Stimulated activated CD4-positive, alpha-beta T cell treated with anti-CD3 and anti-CD28 coated beads, Interleukin-12 subunit alpha, Interleukin-12 subunit beta, amount 100 ng/mL, for 4 hours (primary cell): ENCODE data around the gene SIGLEC6.
A peak's percentile ranks its signal among the peaks of the same experiment; 100 is the strongest.

Source experiments
- DNase-seq: peaks from one replicate; pipeline ENCODE4 v3.0.0-alpha.2; 2020

SIGLEC6 gene

DNA sequence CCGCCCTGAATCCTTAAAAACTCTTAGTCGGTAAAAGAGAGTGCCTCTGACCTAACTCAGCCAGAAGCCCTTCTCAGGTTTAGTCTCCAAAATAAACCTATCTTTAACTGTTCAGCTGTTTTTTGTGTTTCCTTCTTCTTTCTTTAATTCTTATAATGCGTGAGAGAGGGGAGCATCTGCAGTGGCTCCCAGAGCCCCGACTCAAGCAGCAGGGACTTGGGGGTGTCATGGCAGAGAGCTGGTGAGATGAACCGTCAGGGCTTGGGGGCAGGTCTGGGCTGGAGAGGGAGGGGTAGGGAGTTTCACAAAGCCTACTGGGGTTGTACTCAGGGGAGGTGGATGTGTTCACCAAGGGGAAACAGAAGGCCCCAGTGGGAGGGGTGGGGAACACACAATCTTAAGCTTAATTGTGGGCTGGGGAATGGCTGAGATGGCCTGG, 16.8 kb upstream of the SIGLEC6 start:
- DNase-seq = no peak

DNA sequence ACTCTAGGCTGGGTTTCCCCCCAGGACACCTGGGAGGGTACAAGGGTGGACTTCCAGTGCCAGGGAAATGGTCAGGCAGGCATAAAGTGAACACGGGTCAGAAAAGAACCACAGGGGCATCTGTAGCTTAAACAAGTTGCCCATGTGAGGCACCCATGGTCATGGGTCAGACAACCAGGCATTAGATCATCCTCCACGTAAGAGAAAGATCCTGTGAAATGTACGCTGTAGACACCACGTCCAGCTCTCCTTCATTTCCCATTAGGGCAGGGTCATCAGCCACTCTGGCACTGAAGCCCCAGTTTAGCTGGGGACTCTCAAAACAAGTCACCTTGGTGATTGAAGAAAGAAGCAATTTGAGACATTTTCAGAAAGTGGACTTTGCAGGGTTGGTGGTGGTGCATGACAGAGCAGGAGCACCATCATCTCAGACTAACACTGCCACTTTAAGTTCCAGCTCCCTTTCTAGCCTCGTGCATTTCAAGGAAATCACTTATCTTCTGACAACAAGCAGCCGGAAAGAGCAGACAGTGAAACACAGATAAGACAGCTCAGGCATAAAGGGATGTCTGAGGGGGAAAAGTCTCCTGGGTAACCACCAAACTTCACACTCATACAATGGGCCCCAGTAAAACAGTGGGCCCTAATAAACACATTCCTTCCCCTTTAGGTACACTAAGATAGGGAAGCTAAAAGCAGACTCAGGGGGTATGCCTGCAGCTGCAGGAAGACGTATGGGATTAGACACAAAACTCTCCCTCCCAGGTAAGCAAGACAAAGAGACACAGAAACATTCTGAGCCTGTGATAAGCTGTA, 16.1 kb upstream of the SIGLEC6 start:
- no peak for DNase-seq

DNA sequence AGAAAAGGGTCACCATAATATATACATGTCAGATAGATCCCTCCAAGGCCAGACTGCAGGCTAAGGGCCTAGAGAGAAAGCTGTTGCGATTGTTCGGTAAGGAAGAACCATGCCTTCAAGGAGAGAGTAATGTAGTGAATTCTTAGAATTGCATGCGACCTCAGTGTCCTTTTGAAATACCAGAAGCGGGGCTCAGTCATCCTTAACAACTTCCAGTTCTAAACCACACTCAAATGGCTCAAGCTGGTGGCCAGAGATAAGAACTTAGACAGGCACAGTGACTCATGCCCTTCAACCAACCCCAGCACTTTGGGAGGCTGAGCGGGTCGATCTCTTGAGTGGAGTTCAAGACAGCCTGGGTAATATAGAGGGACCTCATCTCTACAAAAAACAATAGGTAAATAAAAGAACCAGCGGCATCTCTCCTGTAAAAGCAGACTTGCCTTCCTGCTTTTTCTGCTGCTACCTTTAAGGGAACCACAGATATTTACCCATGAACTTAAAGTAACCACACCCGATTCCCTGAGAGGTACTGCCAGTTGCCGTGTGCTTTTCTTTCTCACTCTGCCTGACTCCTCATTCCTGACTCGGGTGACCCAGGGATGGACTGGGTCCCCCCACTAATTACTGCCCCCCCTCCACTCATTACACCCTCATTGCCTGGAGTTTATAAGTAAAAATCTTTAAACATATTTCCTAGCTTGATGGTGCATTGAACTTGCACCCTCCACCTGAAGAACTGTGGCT, 15.4 kb upstream of the SIGLEC6 start:
- DNase-seq = no peak

DNA sequence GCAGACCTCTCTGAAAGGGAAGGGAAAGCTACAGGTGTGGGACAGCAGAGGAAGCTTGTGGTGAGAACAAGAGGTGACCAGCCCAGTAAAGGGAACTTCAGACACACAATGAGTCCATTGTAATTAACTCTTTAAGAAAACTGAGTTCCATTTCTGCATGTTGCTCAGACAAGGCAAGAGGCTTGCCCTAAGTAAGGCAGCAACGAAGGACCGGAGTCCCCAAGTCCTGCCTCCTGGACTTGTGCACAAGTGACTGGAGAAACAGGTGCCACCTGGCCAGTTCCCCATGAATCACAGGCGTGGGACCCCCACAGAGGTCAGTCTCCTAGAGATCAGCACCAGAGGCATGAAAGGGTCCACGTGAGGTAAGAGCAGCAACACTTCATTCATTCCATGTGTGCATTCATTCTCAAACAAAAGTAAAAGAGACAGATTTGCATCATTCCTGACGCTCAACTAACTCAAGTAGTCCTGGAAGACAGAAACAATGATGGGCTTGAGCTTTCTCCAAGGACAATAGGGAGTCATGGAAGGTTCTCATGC, 14.7 kb upstream of the SIGLEC6 start:
- no peak for DNase-seq

DNA sequence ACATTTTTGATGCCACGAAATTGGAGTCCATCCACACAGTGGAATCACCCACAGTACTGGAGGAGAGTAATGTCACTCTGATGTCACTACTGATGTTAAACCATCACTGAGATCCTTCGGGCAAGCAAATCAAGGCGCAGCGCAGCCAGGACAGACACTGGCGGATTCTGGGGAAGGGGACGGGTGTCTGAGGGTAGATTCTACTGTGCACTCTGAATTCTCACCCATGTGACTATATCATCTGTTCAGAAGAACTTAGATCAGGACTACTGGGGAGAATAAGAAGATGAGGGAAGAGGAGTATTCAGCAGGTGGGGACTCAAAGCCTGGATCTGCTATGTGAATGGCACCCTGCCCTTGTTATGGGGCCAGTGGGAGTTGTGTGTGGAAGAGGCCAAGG, 12.6 kb upstream of the SIGLEC6 start:
- no peak for DNase-seq

DNA sequence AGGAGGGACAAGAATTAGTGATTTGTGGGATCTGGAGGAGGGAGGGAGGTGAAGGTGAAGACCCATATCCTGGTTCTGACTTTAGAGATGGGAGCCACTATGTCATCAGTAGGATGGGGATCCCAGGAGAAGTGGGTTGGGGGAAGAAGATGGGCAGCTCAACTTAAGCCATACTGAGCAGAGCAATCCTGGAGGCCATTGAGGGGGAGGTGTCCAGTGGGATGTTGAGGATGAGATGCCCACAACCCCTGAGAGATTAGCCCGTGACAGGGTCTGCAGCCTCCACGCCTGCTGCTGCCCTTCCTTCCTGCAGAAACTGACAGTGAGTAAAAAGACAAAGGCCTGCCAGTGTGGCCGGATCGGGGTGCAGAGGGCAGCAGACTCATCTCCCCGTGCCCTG, 11.2 kb upstream of the SIGLEC6 start:
- DNase-seq = no peak

DNA sequence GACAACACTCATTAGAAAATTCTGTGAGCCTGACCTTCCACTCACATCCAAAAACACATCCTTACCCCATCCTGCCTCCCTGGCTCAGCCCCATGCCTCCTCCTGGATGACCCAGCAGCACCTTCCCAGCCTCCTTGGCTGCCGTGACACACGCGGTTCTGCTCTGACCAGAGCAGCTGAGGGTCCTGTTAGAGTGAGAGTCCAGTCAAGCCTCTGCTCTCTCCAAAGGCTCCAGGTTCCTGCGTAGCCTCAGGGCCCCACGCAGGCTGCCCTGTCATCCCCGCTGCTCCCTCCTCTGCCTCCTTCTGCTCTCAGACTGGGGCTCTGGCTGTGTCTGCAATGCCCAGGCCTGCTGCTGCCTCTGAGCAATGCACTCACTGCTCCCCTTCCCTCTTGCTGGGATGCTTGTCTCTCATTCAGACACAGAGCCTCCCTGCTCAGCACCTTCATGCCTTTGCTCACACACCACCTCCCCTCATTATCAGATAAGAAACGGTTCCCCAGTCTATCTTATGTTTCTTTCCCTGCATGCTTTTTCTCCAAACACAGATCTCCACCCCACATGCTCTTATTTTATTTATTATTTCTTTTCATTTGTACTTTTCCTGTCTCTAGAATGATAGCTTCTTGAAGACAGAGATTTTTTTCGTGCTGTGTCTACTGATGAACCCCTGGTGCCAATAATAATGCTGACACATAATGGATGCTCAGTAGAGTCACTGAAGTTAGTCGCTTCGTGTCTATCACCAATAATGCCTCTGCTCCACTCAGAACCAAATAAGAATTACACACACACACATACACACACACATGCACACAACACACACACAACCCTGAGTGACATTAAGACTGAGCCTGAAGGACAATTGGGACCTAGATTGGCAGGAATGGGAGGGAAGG, 10.2 kb upstream of the SIGLEC6 start:
- DNase-seq = no peak

DNA sequence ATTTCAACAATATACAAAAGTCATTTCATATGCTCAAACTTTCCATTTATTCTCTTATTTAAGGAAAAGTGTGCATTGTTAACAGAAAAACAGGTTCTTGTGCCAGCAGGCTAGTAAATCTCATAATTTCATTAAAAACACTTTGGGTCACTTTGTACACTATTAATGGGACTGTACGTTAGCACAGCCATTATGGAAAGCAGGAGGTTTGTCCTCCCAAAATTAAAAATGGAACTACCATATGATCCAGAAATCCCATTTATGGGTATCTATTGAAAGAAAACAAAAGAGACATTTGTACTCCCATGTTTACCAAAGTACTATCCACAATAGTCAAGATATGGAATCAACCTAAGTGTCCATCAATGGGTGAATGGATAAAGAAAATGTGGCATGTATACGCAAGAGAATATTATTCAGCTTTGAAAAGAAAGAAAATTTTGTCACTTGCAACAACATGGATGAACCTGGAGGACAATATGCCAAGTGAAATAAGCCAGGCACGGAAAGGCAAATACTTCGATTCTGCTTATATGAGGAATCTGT, 8.4 kb upstream of the SIGLEC6 start:
- no peak for DNase-seq

DNA sequence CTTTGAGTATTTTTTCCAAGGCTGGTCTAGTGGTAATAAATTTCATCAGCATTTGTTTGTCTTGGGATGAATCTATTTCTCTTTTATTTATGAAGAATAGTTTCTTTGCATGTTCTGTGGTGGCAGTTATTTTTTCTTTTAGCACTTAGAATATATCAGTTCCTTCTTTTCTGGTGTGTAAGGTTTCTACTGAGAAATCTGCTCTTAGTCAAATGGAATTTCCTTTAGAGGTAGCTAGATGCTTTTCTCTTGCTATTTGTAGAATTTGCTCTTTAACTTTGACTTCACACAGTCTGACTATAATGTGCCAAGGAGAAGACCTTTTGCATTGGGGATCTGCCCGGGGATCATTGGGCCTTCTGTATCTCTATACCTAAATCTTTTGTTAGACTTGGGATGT, 4.1 kb upstream of the SIGLEC6 start:
- no peak for DNase-seq

DNA sequence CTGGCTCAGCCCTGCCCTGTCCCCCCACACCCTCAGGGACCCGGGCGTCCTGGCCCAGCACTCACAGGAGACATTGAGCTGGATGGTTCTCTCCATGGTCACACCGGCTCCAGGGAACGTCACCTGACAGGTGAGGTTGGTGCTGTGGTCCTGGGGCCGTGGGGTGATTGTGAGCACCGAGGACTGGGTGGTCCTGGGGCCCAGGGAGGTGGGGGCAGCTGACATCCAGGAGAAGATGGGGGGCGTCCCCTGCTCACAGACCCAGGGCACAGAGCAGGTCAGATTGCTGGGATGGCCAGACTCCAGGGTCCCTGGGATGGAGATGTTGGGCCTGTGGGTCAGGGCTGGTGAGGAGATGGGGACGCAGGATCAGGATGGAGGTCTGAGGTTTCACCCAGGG, 854 bp downstream of the SIGLEC6 start:
- DNase-seq = no peak

DNA sequence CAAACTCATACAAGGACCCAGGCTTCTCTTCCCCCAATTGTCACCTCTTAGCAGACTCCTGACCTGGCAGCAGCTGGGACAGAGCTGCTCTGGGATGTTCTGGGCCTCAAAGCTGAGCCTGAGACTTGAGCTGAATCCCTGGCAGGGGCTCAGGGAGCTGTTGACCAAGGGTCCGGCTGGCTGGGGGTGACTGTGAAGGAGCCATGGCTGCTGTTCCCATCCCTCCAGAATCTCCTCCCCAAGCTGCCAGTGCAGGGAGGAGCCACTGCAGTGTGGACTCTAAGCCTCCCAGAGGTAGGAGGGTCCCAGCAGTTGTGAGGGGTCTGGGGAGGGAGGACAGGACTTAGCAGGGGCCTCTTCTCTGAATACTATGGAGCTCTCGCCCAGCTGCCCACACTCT, 2.2 kb downstream of the SIGLEC6 start:
- no peak for DNase-seq

DNA sequence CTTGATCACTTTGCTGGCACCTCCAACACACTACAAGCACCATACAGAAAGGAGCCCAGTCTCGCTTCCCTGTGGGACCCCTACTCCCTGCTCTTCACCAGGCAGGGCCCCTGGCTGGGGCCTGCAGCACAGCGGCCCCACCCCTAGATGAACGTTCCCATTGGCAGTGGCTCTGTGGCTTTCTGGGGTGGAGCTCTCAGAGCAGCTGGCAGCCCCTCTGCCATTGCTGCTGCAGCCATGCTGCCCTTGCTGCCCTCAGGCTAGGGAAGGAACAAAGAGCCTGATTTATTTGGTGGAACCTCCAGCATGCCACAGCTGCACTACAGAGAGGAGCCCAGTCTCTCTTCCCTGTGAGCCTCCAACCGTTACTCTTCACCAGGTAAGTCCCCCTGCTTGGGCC, 5.8 kb downstream of the SIGLEC6 start:
- no peak for DNase-seq

DNA sequence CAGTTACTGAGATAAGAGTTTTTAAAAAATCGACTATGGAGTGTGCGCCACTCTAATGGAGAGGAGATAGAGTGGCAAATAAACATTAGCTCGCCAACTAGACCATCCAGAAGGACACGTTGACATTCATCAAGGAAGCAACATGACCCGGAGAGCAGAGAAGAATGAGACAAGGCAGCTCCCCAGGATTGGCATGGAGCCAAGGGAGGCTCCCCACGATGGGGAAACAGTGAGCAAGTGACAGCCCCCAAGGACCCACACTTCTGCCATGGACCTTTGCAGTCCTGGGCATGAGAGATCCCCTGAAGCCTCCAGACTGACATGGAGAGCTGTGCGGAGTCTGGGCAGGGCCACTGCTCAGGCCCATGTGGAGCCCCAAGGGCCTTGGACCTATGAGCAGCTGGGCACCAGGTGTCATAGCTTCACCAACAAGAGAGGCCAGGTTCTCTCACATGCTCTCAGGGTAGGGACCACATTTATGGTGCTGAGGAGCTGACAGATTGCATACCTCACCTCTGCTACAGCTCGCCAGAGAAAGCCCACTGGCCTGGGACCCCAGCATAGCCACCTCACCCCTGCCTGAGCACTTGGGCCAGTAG, 6.7 kb downstream of the SIGLEC6 start:
- no peak for DNase-seq

DNA sequence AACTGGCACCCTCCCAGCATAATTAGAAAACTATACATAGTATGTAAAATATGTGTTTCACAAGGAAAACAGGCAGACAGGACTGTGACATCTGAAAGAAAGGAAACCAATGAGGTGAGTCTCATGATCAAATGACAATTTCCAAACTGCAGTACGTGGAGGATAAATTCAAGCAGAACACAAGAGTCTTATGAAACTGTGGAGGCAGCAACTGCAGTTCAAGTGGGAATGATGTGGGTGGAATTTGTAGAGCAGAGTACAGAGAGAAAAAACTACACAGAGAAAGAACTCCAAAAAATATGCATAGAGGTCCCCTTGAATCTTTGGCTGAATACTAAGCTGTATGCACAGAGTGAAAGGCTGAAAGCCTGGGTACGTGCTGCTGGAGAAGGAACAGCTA, 9.7 kb downstream of the SIGLEC6 start:
- no peak for DNase-seq

DNA sequence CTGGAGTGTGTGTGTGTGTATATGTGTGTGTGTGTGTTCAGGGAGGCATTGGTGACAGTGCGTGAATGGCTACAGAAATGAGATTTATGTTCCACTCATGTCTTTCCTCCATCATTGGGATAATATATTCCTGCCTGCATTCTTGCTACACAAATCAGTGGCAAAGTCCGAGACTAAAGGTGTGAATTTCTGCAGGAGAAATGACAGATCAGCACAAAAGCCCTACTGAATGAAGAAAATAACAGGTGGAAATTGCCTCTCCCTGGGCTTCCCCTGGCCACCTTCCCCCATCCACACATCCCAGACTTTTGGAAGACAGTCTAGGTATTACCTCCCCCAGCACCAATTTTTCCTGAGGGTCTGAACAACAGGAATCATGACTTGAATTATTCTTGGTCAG, 10.1 kb downstream of the SIGLEC6 start:
- DNase-seq = no peak

DNA sequence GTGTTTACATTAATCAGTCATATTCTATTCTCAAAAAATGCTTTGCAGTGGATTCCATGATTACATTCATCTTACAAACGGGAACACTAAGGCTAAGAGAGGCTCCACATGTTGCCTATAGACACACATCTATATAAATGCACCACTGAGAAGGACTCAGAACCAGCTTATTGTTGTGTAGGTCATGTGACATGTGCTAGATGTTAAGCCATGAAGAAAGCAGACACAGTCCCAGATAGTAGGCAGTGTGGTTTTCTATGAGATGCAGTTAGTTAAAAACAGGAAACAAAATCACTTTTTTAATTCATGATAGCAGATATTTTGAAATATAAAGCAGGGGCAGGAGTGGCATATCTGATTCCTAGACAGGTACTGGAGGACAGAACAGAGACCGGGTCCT, 10.7 kb downstream of the SIGLEC6 start:
- no peak for DNase-seq

DNA sequence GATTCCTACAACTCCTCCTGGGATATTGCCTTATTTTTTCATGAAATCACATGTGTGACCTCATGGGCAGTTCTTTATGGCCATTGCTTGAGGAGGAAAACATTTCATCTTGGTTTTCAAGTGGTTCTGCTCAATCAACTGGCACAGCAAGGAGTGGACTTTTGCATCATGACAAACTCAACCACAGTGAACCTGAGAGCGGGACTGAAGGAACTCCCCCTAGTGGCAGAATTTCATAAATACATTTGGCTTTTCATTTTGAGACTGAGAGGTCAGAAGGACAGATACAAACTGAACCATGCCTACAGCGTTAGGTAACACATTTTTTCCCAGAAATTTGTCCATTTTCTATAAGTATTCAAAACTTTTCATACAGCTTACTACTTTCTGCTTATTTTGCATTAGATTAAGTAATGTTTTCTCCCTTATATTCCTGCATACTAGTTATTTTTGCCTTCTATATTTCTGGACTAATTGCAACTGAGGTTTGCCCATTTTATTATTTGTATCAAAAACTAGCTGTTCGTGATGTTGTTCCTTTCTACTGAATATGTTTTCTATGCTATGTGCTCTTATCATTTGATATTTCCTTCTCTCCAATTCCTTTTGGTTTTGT, 16.5 kb downstream of the SIGLEC6 start:
- DNase-seq = peak; percentile 12

DNA sequence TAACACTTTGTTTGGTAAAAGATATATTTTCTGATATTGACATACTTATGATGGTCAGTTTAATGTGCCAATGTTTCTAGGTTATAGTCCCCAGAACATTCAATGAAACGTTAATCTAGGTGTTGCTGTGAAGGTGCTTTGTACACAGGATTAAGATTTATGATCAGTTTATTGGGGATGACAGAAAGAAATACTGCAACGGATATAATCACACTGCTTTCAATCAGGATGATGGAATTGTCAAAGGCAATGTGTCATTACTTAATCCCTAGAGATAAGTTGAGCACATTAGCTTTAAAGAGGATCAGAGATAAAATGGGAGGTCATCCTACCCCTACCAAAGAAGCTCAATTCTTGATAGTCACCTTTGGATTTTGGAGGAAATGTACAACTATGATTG, 17.5 kb downstream of the SIGLEC6 start:
- DNase-seq = no peak

DNA sequence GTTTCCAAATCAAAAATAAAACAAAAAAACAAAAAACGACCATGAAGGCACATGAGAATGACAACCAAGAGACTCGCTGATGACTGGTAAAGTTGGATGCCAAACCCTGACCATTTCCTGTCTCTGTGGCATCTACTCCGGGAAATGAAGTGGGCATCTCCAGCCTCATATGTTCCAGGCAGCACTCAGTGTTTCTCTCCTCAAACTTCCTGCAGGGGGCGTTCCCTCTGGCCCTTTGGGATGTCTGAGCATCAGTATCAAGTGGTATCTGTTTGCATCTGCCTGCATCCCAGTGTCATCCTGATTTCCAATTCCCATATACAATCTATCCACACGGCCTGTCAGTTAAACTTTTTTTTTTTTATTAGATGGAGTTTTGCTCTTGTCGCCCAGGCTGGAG, 20.1 kb downstream of the SIGLEC6 start:
- DNase-seq = no peak

DNA sequence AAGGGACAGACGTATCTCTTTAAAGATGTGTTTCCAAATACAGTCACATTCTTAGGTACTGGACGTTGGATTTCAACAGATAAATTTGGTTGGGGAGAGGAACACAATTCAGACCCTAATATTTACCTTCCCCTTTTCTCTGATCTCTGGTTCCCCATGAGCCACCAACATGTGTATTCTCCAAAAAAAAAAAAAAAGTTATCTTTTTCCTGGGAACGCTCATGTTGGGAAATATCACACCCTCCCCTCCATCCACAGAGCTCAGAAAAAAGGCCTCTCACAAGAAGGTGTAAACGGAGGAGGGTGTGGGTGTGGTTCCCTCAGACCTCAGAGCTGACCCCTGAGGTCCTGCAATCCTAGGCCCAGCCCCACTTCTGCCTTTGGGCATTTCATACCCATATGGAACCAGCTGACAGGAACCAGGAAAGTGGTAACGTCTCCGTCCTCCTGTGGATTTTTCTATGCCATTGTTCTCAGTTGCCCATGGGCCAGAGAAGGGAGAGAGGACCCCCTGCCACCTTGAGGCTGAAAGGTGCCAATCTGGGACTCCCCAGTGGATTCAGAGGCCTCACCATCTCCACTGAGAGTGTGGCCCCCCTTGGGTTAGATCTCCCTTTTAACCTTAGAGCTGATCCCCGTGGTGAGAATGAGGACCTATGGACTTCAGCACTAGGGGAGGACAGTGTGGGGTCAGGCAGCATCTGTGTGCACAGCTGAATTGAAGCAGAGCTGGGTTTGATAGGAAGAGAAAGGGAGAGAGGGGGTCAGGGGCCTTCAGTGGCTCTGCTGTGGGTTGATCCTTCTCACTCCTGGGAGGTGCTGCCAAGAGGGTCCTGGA, 21.4 kb downstream of the SIGLEC6 start:
- DNase-seq = no peak
